Right lobe of liver (tissue), 4 donors: Measurements from ENCODE around the gene DYTN.

Source experiments
- POLR2A ChIP-seq: fragments of 450-650 bp; IDR thresholded peaks from one replicate; pipeline ENCODE4 v1.6.1; 2017; ENCODE audit warnings: antibody characterized with exemption, mild to moderate bottlenecking
- TF ChIP-seq, protein P1 (sequence below), 4 donors: fragments of 200-600 bp in 3 of 4; fragments of 450-650 bp in 1 of 4; IDR thresholded peaks; one replicate each; pipeline versions ENCODE4 v1.5.1 to v1.8.0; 2016 to 2022; ENCODE audit warnings: antibody characterized with exemption in 4 of 4, mild to moderate bottlenecking in 2 of 4
- donor health status: DM: no; HTN: no; CAD: no.
- donor health status: DM: no; HTN: no; CAD: no.
- donor health status: DM: no; HTN: yes; CAD: no.

DNA sequence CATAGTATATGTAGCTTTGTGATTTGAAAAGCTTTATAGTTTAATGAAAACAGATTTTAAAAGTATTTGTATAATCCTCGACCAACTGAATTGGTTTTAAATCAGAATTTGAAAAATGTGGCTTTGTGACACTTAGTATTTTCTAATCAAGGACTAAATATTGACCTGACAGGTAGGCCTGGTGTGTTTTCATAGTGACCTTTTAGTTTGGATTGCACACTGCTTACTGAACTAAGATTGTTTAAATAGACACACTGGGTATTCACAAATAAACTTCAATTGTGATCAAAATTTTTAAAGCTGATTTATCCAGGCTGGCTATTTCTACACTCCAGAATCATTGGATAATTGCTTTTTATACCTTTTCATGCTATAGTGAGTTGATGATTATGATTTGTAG lies 107.7 kb downstream of the DYTN start:
- TF ChIP-seq, protein P1, sequence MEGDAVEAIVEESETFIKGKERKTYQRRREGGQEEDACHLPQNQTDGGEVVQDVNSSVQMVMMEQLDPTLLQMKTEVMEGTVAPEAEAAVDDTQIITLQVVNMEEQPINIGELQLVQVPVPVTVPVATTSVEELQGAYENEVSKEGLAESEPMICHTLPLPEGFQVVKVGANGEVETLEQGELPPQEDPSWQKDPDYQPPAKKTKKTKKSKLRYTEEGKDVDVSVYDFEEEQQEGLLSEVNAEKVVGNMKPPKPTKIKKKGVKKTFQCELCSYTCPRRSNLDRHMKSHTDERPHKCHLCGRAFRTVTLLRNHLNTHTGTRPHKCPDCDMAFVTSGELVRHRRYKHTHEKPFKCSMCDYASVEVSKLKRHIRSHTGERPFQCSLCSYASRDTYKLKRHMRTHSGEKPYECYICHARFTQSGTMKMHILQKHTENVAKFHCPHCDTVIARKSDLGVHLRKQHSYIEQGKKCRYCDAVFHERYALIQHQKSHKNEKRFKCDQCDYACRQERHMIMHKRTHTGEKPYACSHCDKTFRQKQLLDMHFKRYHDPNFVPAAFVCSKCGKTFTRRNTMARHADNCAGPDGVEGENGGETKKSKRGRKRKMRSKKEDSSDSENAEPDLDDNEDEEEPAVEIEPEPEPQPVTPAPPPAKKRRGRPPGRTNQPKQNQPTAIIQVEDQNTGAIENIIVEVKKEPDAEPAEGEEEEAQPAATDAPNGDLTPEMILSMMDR (IDR thresholded peaks at IDR 0.05) = no peak
- TF ChIP-seq POLR2A = no peak
